GM21381 (cell line): ENCODE results near the gene BMP2.

Experiments
- ATAC-seq: cut with Tn5 transposase; IDR thresholded peaks from one replicate; pipeline ENCODE4 v1.9.1; 2021; ENCODE audit warnings: mild to moderate bottlenecking, moderate library complexity; ENCODE audit not compliant: unreplicated experiment

BMP2 gene

GRCh38 chr20:6767126-6767535, 355 bp upstream of the BMP2 start:
- no peak for ATAC-seq

- ATAC-seq = no peak
Observed at GRCh38 chr20:6768228-6769140, 998 bp downstream of the BMP2 start.

- no peak for ATAC-seq
Observed at GRCh38 chr20:6769903-6770785, 2.7 kb downstream of the BMP2 start.

GRCh38 chr20:6770786-6771100, 3.3 kb downstream of the BMP2 start:
- ATAC-seq = no peak

- ATAC-seq = no peak
Observed at GRCh38 chr20:6780433-6781190, 13.1 kb downstream of the BMP2 start.

- ATAC-seq = no peak
Observed at GRCh38 chr20:6783752-6784151, 16.3 kb downstream of the BMP2 start.

- no peak for ATAC-seq
Observed at GRCh38 chr20:6784210-6784631, 16.7 kb downstream of the BMP2 start.

- no peak for ATAC-seq
Observed at GRCh38 chr20:6784767-6785166, 17.3 kb downstream of the BMP2 start.

GRCh38 chr20:6786548-6786947, 19.1 kb downstream of the BMP2 start:
- ATAC-seq = no peak

- no peak for ATAC-seq
Observed at GRCh38 chr20:6792789-6793188, 25.3 kb downstream of the BMP2 start.

GRCh38 chr20:6802227-6802626, 34.7 kb downstream of the BMP2 start:
- ATAC-seq = no peak

- ATAC-seq = no peak
Observed at GRCh38 chr20:6806275-6806674, 38.8 kb downstream of the BMP2 start.

GRCh38 chr20:6811262-6812035, 44.0 kb downstream of the BMP2 start:
- ATAC-seq = no peak

- no peak for ATAC-seq
Observed at GRCh38 chr20:6812530-6812929, 45.0 kb downstream of the BMP2 start.

- ATAC-seq = no peak
Observed at GRCh38 chr20:6814945-6815344, 47.5 kb downstream of the BMP2 start.

GRCh38 chr20:6818033-6818808, 50.7 kb downstream of the BMP2 start:
- no peak for ATAC-seq

- no peak for ATAC-seq
Observed at GRCh38 chr20:6819599-6819998, 52.1 kb downstream of the BMP2 start.

- no peak for ATAC-seq
Observed at GRCh38 chr20:6824401-6824800, 56.9 kb downstream of the BMP2 start.

GRCh38 chr20:6827472-6827871, 60.0 kb downstream of the BMP2 start:
- no peak for ATAC-seq
